GM18868 (cell line): Measurements from ENCODE around the gene STAM.
A peak's percentile ranks its signal among the peaks of the same experiment; 100 is the strongest.

Experiments
- ATAC-seq: cut with Tn5 transposase; IDR thresholded peaks from one replicate; pipeline ENCODE4 v1.9.1; 2021; ENCODE audit warnings: mild to moderate bottlenecking, moderate library complexity; ENCODE audit not compliant: unreplicated experiment

The STAM gene

DNA sequence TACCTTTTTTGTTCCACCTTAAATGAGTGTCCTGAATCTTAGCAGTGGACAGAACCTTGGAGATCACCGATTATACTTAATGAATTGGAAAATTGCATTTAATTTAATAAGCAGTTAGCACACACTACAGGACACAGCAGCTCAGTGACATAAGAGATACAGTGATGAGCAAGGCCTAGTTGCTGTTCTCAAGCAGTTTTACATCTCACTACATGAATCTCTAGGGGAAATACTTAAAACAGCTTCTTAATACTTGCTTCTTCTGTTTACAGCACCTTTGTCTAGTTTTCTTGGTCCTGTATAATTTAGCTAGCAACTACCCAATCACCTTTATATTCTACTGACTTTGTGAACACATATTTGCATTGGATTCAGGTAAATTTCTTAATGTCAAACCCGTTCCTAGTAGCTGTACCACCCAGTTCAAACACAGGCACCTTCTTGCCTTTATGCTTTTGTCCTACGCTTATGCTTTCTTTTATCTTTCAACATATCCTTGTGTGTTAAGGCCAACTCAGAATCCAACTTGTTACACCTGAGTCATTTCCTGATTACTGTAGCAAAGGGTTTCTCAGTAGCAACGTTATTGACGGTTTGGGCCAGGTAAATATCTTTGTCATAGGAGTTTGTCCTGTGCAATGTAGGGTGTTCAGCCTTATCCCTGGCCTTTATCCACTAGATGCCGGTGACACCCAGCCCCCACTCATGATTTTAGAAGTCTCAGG is 1.8 kb downstream of the STAM start:
- ATAC-seq, result peak; percentile 20

- ATAC-seq, result no peak
Observed at GRCh38 chr10:17647326-17647725, 3.4 kb downstream of the STAM start.

DNA sequence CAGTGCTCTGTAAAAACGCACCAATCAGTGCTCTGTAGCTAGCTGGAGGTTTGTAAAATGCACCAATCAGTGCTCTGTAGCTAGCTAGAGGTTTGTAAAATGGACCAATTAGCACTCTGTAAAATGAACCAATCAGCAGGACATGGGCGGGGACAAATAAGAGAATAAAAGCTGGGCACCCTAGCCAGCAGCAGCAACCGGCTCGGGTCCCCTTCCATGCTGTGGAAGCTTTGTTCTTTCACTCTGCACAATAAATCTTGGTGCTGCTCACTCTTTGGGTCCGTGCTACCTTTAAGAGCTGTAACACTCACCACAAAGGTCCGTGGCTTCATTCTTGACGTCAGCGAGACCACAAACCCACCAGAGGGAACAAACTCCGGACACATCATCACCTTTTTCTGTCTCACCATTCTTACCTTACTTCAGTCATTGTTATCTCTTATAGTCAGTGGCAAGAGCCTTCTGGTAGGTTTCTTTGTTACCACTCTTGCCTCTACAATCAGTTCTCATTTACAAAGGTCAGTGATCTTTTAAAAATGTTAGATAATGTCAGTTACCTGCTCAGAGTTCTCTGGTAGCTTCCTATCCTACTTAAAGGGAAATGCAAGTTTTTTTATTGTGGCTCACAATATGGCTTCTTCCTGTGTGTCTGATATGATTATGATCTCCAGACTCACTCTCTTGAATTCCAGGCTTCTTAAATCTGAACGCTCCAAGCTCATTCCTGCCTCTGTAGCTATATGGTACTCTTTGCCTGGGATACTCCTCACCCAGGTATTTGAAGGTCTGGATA is 4.5 kb downstream of the STAM start:
- ATAC-seq, result no peak

GRCh38 chr10:17649052-17649451 is 5.1 kb downstream of the STAM start:
- ATAC-seq, result no peak

DNA sequence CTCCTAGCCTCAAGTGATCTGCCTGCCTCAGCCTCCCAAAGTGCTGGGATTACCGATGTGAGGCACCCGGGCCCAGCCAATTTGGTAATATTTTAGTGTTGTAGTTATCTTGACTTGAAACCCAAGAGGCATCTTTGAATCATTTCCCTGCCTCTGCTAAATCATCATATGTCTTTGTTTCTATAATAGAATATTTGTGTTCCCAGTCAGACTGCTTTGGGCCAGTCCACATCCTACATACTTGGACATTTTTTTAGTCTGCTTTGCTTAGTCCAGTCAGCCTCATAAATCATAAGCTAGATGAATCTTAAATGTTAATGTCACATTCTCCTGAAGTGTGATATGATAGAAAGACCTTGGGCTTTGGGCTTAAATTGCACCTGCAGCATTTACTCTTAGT is 5.9 kb downstream of the STAM start:
- ATAC-seq, result no peak

- ATAC-seq, result no peak
Observed at GRCh38 chr10:17650416-17650815, 6.5 kb downstream of the STAM start.

DNA sequence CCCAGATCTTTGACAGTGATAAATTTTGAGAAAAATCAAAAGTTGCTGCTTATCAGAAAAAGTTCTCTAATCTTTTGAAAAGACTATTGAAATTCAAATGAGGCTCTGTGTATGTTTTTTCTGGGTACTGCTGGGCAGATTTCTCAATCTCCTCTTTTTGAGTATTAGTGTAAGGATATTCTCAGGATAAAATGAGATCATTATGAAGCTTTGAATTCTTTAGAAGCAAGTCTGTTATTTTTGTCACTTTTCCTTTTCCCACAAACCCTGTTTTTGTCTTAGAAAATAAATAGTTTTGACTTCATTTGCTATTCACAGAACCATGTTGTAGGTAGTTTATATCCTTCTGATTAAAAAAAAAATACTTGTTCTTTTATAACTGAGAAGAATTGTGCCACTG is 7.9 kb downstream of the STAM start:
- ATAC-seq, result no peak

DNA sequence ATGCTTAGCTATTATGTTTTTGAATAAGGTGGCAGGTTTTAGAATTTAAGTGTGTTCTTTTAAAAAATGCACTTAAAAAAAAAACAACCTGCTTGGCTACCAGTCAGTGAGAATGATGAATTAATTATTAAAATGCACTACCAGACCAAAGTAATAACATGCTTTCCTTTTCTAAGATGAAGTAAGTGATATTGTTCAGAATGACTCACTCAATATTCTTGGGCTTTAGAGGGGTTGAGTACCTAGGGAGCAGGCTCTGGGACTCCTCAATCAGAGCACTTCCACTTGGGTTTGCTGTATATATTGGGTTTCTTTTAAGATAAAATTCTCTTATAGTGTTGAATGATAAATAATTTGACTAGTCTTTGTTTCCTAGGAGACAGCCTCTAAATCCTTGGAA is 8.6 kb downstream of the STAM start:
- ATAC-seq, result no peak

DNA sequence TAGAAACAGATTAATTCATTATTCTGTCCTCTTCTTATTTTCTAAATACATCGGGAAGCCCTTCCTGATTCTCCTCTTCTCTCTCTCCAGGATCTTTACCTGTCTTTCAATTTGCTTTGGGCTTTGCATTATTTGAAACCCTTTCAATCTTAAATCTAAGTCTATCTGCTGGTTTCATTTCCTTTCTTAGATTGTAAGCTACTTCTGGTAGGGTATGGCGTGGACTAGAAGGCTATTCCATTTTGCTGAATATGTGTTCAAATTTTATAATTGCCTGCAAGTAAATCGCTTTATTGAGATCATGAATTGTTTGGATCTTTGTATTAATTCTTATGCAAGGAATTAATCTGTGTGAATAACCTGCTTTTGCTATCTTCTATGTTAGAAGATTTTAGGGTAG is 11.1 kb downstream of the STAM start:
- ATAC-seq, result peak; percentile 20

GRCh38 chr10:17655567-17656146 is 11.7 kb downstream of the STAM start:
- peak; percentile 95 for ATAC-seq

GRCh38 chr10:17657103-17657500 is 13.2 kb downstream of the STAM start:
- ATAC-seq, result no peak

DNA sequence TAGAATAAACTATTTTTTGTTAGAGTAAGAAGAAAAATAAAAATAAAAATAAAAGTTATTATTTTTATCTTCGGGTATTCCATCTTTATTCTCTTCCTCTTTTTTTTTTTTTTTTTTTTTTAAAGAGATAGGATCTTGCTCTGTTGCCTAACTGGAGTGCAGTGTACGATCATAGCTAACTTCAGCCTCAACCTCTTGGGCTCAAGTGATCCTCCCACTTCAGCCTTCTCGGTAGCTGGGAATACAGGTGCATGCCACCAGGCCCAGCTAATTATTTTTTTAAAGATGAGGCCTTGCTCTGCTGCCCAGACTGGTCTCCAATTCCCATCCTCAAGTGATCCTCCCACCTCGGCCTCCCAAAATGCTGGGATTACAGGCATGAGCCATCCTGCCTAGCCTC is 15.4 kb downstream of the STAM start:
- ATAC-seq, result no peak

DNA sequence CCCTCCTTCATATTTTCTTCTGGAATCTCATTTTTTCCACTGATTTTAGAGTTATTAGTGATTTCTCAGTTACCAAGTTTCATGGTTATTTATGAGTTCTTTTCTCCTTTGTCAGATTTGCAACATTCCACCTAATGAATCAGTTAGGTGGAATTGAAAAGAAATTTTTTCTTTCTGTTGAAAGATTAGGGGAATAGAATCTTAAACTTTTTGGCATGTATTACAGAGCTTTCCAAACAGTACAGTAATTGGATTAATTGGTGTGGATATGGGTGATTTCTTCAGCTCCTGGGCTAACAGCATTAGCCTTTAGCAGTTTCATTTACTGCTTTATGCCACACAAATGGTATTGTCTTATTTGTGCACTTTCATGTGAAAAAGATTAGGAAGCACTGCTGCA is 17.0 kb downstream of the STAM start:
- no peak for ATAC-seq

DNA sequence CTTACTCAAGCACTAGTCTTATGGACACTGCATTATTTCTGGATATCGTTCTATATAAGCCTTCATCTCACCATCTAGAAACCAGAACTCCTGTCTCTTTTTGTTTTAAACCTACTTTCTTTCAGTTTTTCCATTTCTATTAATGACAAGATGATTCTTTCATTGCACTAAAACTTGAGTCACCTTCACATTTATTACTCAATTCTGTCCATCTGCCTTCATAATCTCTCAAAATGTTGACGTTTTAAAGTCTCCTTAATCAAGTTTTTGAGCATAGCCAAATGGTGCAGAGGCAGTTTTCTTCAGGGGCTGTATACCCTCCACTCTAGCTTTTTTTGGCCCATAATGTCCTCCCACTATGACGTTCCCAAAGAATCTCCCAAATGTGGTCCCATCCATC is 17.6 kb downstream of the STAM start:
- ATAC-seq, result no peak

- ATAC-seq, result no peak
Observed at GRCh38 chr10:17662193-17663138, 18.5 kb downstream of the STAM start.

- no peak for ATAC-seq
Observed at GRCh38 chr10:17663450-17663849, 19.5 kb downstream of the STAM start.

GRCh38 chr10:17665747-17666146 is 21.8 kb downstream of the STAM start:
- ATAC-seq, result no peak

DNA sequence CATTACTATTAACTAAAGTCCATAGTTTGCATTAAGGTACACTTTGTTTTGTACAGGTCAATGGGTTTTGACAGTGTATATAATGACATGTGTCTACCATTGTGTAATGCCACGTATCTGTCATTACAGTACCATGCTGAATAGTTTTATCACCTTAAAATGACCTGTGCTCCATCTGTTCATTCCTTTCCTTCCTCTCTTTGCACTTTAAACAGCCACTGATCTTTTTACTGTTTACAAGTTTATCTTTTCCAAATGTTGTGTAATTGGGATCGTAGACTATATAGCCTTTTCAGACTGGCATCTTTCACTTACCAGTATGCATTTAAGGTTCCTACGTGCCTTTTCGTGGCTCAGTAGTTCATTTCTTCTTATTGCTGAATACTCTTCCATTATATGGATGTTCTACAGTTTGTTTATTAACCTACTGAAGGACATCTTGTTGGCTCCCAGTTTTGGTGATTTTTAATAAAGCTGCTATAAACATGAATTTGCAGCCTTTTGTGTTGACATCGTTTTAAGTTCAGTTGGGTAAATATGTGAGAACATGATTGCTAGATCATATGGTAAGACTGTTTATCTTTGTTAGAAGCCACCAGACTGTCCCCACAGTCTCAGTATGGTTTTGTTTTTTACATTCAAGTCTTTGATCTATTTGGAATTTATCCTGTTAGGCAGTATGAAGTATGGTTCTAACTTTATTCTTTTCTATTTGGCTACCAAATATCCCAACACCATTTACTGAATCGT is 24.7 kb downstream of the STAM start:
- peak; percentile 37 for ATAC-seq

- peak; percentile 74 for ATAC-seq
Observed at GRCh38 chr10:17669185-17669872, 25.4 kb downstream of the STAM start.

- no peak for ATAC-seq
Observed at GRCh38 chr10:17671307-17671706, 27.4 kb downstream of the STAM start.
